HG03066 (cell line): Measurements from ENCODE around the gene RNF19B.

ENCODE experiments used
- ATAC-seq: cut with Tn5 transposase; IDR thresholded peaks from one replicate; pipeline ENCODE4 v1.9.1; 2021; ENCODE audit warnings: low read depth; ENCODE audit not compliant: unreplicated experiment

RNF19B gene

GRCh38 chr1:32969566-32969965 is 5.0 kb upstream of the RNF19B start:
- no peak for ATAC-seq

GRCh38 chr1:32967888-32968568 is 3.4 kb upstream of the RNF19B start:
- no peak for ATAC-seq

- ATAC-seq = no peak
Measured at GRCh38 chr1:32966900-32967299, 2.3 kb upstream of the RNF19B start.

- no peak for ATAC-seq
Measured at GRCh38 chr1:32965251-32965747, 690 bp upstream of the RNF19B start.

- ATAC-seq = peak; percentile 14
Measured at GRCh38 chr1:32963746-32964460, 706 bp downstream of the RNF19B start.

GRCh38 chr1:32962248-32962896 is 2.2 kb downstream of the RNF19B start:
- peak; percentile 33 for ATAC-seq

GRCh38 chr1:32960819-32961355 is 3.7 kb downstream of the RNF19B start:
- ATAC-seq = no peak

GRCh38 chr1:32960342-32960741 is 4.3 kb downstream of the RNF19B start:
- ATAC-seq = no peak

GRCh38 chr1:32958827-32959226 is 5.8 kb downstream of the RNF19B start:
- ATAC-seq = no peak

GRCh38 chr1:32957017-32957416 is 7.6 kb downstream of the RNF19B start:
- ATAC-seq = no peak

- ATAC-seq = no peak
Measured at GRCh38 chr1:32954168-32954567, 10.4 kb downstream of the RNF19B start.

GRCh38 chr1:32953495-32953894 is 11.1 kb downstream of the RNF19B start:
- ATAC-seq = no peak

- ATAC-seq = no peak
Measured at GRCh38 chr1:32949519-32949918, 15.1 kb downstream of the RNF19B start.

GRCh38 chr1:32948905-32949304 is 15.7 kb downstream of the RNF19B start:
- no peak for ATAC-seq

GRCh38 chr1:32948390-32948722 is 16.3 kb downstream of the RNF19B start:
- ATAC-seq = no peak

- no peak for ATAC-seq
Measured at GRCh38 chr1:32947669-32948389, 16.8 kb downstream of the RNF19B start.

- no peak for ATAC-seq
Measured at GRCh38 chr1:32946413-32946812, 18.2 kb downstream of the RNF19B start.

GRCh38 chr1:32944180-32944579 is 20.4 kb downstream of the RNF19B start:
- ATAC-seq = no peak

- no peak for ATAC-seq
Measured at GRCh38 chr1:32939655-32940371, 24.8 kb downstream of the RNF19B start.

- ATAC-seq = no peak
Measured at GRCh38 chr1:32937061-32937460, 27.5 kb downstream of the RNF19B start.
